ENCODE data around the gene NMT1.

Gene NMT1

DNA sequence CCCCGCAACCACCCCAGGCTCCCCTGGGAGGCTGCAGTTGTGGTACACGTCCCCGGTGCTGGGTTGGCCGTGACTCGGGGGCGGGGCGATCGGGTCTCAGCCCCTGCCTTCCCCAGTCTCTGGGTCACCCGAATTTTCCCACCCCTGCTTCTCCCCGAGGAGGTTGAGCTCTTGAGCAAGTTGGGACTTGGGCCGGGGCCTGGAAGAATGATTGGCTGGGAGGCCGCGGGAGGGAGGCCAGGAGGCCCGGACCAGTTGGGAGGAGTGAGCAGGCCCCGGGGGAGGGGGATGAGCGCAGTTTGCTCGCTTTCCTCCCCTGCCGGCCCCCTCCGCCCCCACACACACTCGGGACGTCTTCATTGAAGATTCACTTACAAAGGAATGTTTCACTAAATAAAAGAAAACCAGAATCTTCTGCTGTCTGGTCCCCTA is 82.7 kb downstream of the NMT1 start:
- no peaks in the 10 kb centered on the region for H3K27me3 ChIP-seq (replicated peaks)
- no peaks in the 10 kb centered on the region for H3K36me3 ChIP-seq (replicated peaks)
- H3K27ac ChIP-seq = peak overlapping the region; percentile 46
- peak overlapping the region; percentile 47 for H3K4me3 ChIP-seq (ENCODE audit: low read depth, low read length)
- in situ Hi-C loops (cut with HindIII; ENCODE audit: low pct_ligation_motif_present, low sequenced_read_pairs) = no loop called here
- TF ChIP-seq, protein P1, sequence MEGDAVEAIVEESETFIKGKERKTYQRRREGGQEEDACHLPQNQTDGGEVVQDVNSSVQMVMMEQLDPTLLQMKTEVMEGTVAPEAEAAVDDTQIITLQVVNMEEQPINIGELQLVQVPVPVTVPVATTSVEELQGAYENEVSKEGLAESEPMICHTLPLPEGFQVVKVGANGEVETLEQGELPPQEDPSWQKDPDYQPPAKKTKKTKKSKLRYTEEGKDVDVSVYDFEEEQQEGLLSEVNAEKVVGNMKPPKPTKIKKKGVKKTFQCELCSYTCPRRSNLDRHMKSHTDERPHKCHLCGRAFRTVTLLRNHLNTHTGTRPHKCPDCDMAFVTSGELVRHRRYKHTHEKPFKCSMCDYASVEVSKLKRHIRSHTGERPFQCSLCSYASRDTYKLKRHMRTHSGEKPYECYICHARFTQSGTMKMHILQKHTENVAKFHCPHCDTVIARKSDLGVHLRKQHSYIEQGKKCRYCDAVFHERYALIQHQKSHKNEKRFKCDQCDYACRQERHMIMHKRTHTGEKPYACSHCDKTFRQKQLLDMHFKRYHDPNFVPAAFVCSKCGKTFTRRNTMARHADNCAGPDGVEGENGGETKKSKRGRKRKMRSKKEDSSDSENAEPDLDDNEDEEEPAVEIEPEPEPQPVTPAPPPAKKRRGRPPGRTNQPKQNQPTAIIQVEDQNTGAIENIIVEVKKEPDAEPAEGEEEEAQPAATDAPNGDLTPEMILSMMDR (IDR thresholded peaks at IDR 0.05; ENCODE audit: low read depth, low read length, missing control alignments) = peak; percentile 2
- DNase-seq = peak; percentile 74

DNA sequence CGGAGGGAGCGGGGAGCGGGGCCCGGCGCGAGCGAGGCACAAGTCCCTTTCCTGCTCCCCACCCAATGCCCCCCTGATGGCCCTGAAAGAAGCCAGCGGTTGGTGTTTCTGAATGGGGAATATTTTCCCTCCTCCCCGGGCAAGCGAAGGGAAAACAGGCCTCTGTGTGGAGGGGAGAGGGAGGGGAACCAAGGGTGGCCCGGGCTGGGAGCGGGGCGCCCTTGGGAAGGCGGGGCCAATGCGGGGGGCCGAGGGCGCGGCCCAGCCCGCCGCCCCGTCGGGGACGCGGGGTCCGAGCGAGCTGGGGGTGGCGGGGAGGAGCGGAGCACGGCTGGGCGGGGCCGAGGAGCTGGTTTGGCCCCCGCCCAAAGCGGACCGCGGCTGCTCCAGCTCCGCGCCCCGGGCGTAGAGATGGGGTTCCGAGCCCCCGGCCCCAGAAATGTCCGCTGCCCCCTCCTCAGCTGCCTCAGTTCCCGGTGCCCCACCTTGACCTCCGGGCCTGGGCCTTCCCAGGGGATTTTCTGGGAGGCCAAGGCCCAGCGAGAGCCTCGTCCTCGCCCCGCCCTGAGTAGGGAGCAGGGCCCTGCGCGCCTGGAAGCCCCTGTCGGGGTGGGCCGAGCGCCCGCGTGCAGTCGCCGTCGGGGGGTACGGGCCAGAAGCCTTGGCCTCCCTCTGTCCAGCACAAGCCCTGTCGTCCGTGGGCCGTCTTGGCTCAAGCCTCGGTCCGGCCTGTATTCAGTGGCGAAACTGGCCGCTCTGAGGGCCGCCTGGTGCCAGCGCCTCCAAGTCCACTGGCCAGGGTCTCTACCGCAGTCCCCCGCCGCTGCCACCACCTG is 83.3 kb downstream of the NMT1 start:
- Histone ChIP-seq H3K27me3 (replicated peaks) (no peaks in the 10 kb centered on the region), H3K4me3 (ENCODE audit: low read depth, low read length) (peak overlapping the region; percentile 47), H3K36me3 (replicated peaks) (no peaks in the 10 kb centered on the region), H3K27ac (peak overlapping the region; percentile 46)
- DNase-seq = no peak
- in situ Hi-C loops (cut with HindIII; ENCODE audit: low pct_ligation_motif_present, low sequenced_read_pairs) = no loop called here
- TF ChIP-seq, protein P1 (IDR thresholded peaks at IDR 0.05; ENCODE audit: low read depth, low read length, missing control alignments) = no peak

- TF ChIP-seq, protein P1 (IDR thresholded peaks at IDR 0.05; ENCODE audit: low read depth, low read length, missing control alignments) = no peak
- Histone ChIP-seq H3K36me3 (replicated peaks) (no peaks in the 10 kb centered on the region), H3K27ac (no peak overlapping the region), H3K27me3 (replicated peaks) (no peaks in the 10 kb centered on the region), H3K4me3 (ENCODE audit: low read depth, low read length) (no peak overlapping the region)
- DNase-seq = no peak
- in situ Hi-C loops (cut with HindIII; ENCODE audit: low pct_ligation_motif_present, low sequenced_read_pairs) = no loop called here
Observed at GRCh38 chr17:45145035-45145389, 83.9 kb downstream of the NMT1 start.

DNA sequence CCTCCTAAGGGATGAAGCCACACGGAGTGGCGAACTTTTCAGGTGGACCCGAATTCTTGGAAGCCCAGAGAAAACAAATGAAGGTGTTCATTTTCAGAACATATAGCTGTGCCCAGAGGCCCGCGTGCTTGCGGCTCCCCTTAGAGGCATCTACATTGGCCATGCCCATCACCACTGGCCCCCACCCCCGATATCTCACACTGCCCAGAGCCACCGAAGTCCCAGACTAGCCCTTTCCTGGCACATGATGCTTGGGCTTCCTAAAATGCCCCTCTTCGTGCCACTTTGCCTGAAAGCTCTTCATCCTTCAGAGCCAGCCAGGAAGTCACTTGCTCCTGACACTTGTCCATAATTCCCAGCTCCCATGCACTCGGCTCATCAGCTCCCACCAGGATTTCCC is 85.0 kb downstream of the NMT1 start:
- DNase-seq = no peak
- Histone ChIP-seq H3K36me3 (replicated peaks) (no peaks in the 10 kb centered on the region), H3K27ac (no peak overlapping the region), H3K4me3 (ENCODE audit: low read depth, low read length) (no peak overlapping the region), H3K27me3 (replicated peaks) (no peaks in the 10 kb centered on the region)
- in situ Hi-C loops (cut with HindIII; ENCODE audit: low pct_ligation_motif_present, low sequenced_read_pairs) = no loop called here
- TF ChIP-seq, protein P1 (IDR thresholded peaks at IDR 0.05; ENCODE audit: low read depth, low read length, missing control alignments) = no peak

DNA sequence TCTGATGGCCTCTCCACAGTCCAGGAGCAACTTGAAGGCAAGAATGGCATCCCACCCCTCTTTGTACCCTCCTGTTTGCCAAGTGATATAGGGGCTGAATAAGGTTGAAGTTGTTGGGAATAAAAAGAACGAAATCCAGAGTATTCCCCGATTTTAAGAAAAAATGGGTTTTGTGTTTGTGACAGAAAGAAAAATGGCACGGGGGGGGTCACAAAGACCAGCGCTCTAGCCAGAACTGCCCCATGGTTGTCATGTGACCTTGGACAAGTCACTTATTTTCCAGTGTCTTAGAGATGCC is 85.4 kb downstream of the NMT1 start:
- Histone ChIP-seq H3K36me3 (replicated peaks) (no peaks in the 10 kb centered on the region), H3K27me3 (replicated peaks) (no peaks in the 10 kb centered on the region), H3K4me3 (ENCODE audit: low read depth, low read length) (no peak overlapping the region), H3K27ac (no peak overlapping the region)
- TF ChIP-seq, protein P1 (IDR thresholded peaks at IDR 0.05; ENCODE audit: low read depth, low read length, missing control alignments) = no peak
- in situ Hi-C loops (cut with HindIII; ENCODE audit: low pct_ligation_motif_present, low sequenced_read_pairs) = no loop called here
- no peak for DNase-seq

Data from brain microvascular endothelial cell (primary cell).